Stromal cell of bone marrow (primary cell): ENCODE results near the gene SDF2.
"Not testable (repeated sequence)": the region's sequence is repeated elsewhere in the genome, so short reads cannot be mapped to it uniquely, and the experiment has no call there.

Source experiments
- DNase-seq: peaks from one replicate; pipeline ENCODE4 v3.0.0-alpha.2; 2012; ENCODE audit warnings: low read depth

The SDF2 gene

GRCh38 chr17:28626818-28627217, 34.9 kb downstream of the SDF2 start:
- DNase-seq: no peak

DNA sequence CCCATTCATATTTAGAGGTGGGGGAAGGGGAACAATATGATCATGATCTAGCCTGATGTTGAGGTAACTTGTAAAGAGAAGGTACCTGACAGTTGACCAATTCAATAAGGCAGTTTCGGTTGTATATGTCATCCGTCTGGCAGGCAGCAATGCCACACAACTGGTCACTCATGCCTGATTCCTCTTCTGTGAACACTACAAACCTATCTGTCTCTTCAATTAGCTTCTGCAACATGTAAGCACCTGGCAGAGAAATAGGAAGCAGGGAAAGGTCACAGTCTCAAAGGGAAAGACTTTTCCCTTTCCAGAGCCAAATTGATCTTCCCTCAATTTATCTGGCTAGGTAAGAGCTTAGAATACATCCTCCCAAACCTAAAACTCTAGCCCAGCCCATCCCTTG, 37.6 kb downstream of the SDF2 start:
- no peak for DNase-seq

- no peak for DNase-seq
Observed at GRCh38 chr17:28623696-28624095, 38.0 kb downstream of the SDF2 start.

DNA sequence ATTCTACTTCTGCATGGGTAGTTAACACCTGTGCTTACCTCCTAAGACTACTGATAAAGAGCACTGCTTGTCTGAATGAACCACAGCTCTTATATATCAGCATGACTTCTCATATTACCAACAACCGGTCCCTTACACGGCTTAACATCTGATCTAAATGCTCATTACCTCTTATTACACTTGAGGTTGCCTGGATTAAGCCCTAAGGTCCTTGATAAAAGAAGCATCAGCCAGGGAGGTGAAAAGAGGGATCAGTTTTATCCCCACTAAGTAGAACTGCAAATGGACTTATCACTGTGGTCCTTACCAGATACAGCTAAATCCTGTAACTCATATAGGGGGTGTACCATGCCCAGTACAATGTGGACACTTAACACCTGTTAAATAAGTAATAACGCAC, 39.5 kb downstream of the SDF2 start:
- DNase-seq: no peak

DNA sequence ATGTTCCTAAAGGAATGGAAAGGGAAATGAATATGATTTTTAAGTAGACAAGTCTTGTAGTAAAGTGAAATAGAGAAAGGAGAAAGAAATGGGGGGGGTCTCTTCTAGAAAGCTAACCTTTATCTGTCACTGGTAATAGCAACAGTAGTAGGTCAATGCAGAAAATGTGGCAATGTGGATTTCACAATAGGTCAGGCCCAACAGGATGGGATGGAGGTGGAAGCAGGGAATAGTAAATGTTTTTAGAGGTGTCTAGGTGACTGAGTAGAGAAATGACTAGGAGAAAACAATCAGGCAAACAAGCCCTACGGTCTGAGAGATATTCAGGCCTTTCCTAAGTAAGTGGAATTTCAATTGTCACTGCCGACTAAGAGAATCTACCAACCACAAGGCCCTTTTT, 41.7 kb downstream of the SDF2 start:
- DNase-seq: no peak

DNA sequence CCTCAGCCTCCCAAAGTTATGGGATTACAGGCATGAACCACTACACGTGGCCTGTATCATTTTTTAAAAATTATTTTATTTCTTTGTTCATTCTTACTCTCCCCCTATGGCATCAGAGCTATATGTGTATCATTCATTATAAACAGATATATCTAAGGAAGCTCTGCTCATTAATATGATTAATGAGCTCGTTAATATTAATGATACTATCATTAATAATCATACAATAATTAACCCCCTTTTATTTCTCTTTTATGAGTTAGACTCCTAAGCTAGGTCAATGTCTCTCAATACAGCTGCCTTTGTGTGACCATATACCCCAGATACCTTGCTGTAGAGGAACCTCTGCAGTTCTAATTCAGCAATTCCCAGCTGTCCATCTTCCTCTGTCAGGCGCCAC, 43.2 kb downstream of the SDF2 start:
- DNase-seq: no peak

DNA sequence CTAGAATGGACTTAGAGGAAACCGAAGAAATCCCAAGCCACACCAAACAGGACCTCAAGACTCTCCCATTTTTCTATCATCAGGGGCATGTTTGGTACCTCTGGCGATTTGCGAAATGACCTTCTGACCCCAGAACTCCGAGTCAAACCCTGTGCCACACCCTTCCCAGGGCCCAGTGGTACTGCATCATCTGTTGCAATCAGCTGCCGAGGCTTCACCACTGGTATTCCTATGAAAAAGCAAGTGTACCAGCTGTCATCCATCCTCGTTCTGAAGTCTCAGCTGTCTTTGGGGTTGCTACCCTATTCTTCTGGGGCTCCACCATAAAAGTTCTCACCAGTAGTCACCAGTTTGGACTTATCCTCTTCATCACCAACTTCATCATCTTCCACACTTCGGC, 45.4 kb downstream of the SDF2 start:
- DNase-seq: no peak

DNA sequence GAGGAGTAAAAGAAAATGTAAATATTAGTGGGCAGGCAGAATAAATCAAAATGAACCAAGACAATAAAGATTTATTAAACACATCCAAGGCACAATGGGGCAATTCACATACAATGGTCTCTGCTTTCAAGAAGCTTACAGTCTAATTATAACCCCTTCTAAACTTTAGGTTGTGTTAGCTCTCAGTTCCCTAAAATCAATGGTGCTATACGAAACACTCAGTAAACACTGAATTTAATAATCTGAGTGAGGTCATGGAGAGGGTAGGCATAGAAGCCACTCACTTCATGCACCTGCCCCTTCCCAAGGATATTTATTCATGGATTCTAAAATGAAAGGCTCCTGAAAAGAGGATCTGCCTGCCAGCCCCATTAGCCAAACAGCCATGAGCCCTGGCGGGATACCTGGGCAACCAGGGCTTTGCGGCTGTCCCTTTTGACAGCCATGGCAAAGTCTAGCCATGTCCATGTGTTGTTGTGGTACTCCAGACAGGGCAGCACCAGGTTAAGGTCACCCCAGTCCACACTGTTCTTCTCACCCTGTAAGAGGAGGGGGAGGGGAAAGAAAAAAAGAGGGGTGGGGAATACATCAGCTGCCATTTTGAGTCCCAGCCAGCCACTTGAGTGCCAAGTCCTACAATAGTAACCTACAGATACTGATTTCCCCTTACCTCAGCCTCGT, 46.3 kb downstream of the SDF2 start:
- no peak for DNase-seq

- no peak for DNase-seq
Observed at GRCh38 chr17:28613931-28614381, 47.8 kb downstream of the SDF2 start, which contains the start of gene RSKR. TSS of gene RSKR (minus strand) at chr17:28614185. CDS start at chr17:28614161, 24 bp downstream.

- peak; percentile 2 for DNase-seq
Observed at GRCh38 chr17:28612936-28613872, 48.5 kb downstream of the SDF2 start.

GRCh38 chr17:28612531-28612930, 49.2 kb downstream of the SDF2 start:
- no peak for DNase-seq

- DNase-seq: no peak
Observed at GRCh38 chr17:28610376-28610775, 51.3 kb downstream of the SDF2 start.

- DNase-seq: not testable (repeated sequence)
Observed at GRCh38 chr17:28604031-28604430, 57.7 kb downstream of the SDF2 start.

DNA sequence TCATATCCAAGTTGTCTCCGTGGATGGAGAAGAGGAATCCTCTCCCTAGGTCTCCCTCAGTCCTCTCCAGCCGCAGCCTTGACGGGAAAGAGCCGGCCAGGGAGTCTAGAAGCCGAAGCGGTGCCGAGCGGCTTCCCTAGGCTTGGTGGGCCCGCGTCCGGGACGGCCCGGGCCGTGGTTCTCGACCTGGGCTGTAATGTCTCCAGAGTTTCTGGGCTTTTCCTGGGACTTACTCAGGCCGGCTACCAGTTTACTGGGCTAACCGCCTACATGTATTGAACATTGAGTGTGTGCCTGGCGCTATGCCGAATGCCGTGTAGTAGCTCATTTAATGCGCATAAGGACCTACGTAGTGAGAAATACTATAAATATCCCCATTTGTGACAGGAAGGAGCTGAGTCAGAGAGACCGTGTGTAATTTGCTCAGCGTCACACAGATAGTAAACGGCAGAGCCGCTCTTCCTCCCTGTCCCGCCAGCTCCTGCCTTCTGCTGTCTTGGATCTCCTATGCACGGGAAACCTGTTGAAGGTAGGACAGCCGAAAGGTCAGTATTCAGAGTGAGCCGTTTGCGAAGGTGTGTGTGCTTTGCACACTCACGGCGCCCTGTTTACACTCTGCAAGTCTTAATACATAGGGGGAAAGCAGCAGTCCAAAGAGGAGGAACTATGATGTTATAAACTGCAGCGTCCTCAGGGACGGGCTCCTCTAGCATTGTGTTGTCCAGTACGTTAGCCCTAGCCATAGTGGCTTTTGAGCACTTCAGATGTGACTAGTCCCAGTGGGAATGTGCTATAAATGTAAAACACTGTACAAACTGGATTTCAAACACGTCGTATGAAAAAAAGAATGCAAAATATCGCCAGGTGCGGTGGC, 62.2 kb downstream of the SDF2 start:
- peak; percentile 75 for DNase-seq

DNA sequence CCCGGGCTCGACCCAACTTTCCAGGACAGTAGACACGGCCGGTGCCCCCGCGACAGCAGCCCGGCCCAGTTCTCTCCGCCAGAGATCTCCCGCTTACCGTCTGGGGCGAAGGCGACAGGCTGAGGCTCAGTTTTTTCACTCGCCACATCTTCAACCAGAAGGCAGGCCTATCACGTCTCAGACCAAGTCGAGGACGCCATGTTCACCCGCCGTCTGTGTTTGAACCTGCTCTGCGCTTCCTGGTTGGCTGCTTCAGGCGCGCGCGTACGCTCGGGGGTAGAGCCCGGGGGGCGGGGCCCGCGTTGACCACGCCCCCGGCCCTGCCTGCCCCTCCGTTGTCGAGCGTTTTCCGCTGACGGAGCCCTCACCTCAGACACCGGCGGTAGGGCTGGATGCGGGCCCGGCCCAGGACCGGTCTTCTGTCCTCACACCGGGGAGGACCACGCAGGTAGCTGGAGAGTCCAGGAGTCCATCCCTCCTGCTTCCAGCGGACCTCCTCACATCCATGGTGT, 62.9 kb downstream of the SDF2 start, which contains the start of gene SPAG5:
Gene SPAG5 (minus strand): TSS at position 227 of the 512 bp plus-strand sequence. CDS start 79 bp downstream, at position 148.
- DNase-seq: peak; percentile 80

- no peak for DNase-seq
Observed at GRCh38 chr17:28598389-28598788, 63.3 kb downstream of the SDF2 start.
